Natural killer cell (primary cell): ENCODE data around the gene UGP2. TPM values are rescaled to one million over a fixed set of nuclear protein-coding genes. Genes with fewer than 3 reads are reported as not detected.
"Not testable (repeated sequence)": the region's sequence is repeated elsewhere in the genome, so short reads cannot be mapped to it uniquely, and the experiment has no call there.

ENCODE experiments used
- ATAC-seq, 3 donors: fragments of 150-1000 bp in 2 of 3; fragments of 200-7000 bp in 1 of 3; cut with Tn5 transposase; 1 replicate in 1 of 3; 2 replicates in 2 of 3; pipeline ENCODE4 v1.10.0; 2021; ENCODE audit warnings: mild to moderate bottlenecking in 2 of 3, moderate library complexity in 2 of 3
- DNase-seq, 2 donors: peaks; one replicate each; pipeline versions ENCODE4 v3.0.0 to v3.0.0-alpha.2; 2013 to 2021; ENCODE audit warnings: mixed read lengths in 1 of 2
- H3K27ac ChIP-seq: one replicate; pipeline ENCODE4 v1.5.1; 2013; ENCODE audit warnings: mild to moderate bottlenecking, low read length
- H3K27me3 ChIP-seq: one replicate; pipeline ENCODE4 v1.6.1; 2013; ENCODE audit warnings: low read length; ENCODE audit not compliant: control insufficient read depth, insufficient read depth
- H3K36me3 ChIP-seq: one replicate; pipeline ENCODE4 v1.6.1; 2013; ENCODE audit warnings: low read length; ENCODE audit not compliant: control insufficient read depth, insufficient read depth
- H3K4me1 ChIP-seq: one replicate; pipeline ENCODE4 v1.6.1; 2013; ENCODE audit warnings: low read length; ENCODE audit not compliant: control insufficient read depth, insufficient read depth
- H3K4me3 ChIP-seq: one replicate; pipeline ENCODE4 v1.5.1; 2013; ENCODE audit warnings: low read length
- H3K9me3 ChIP-seq: one replicate; pipeline ENCODE4 v1.6.1; 2013; ENCODE audit warnings: low read length; ENCODE audit not compliant: control insufficient read depth, insufficient read depth
- H3K27ac Mint-ChIP-seq, 2 donors: one replicate each; pipeline ENCODE4 v1.8.0; 2022; ENCODE audit warnings: mild to moderate bottlenecking in 2 of 2, mixed read lengths in 2 of 2, moderate library complexity in 1 of 2
- H3K27me3 Mint-ChIP-seq, 2 donors: one replicate each; pipeline ENCODE4 v1.8.0; 2022; ENCODE audit warnings: low read depth in 2 of 2, mixed read lengths in 2 of 2
- H3K36me3 Mint-ChIP-seq: one replicate; pipeline ENCODE4 v1.8.0; 2022; ENCODE audit warnings: mixed read lengths
- H3K4me1 Mint-ChIP-seq, 2 donors: one replicate each; pipeline ENCODE4 v1.8.0; 2022; ENCODE audit warnings: mixed read lengths in 2 of 2
- H3K4me3 Mint-ChIP-seq: one replicate; pipeline ENCODE4 v1.8.0; 2022; ENCODE audit warnings: mild to moderate bottlenecking, moderate library complexity, mixed read lengths
- H3K9me3 Mint-ChIP-seq, 2 donors: one replicate each; pipeline ENCODE4 v1.8.0; 2022; ENCODE audit warnings: mixed read lengths in 2 of 2
- WGBS: methylation state at CpG from one replicate; pipeline ENCODE4 v1.1.7; 2013; ENCODE audit warnings: missing lambda C conversion rate; ENCODE audit not compliant: insufficient coverage; 5-methylcytosine and 5-hydroxymethylcytosine counted together
- intact Hi-C: fragments of 100-400 bp; cut with micrococcal nuclease; formaldehyde crosslinking; loops from one replicate; pipeline ENCODE4 v1.14.2; 2022
- total RNA-seq, 4 donors: library from RNA; stranded (reverse); fragments of 120-200 nt in 1 of 4; gene quantifications; one replicate each; pipeline versions ENCODE4 v1.2.3 to v1.2.4, GENCODE V29; 2013 to 2022
- TF ChIP-seq, protein P1 (sequence below): fragments of 200-600 bp; IDR thresholded peaks from one replicate; pipeline ENCODE4 v1.8.0; 2022; ENCODE audit warnings: antibody characterized with exemption

The UGP2 gene
- total RNA-seq, 3 donors from 2014 or later (not counting 1 experiment from before 2014, with no cell fraction given) = 100 to 117 (median 101) TPM

GRCh38 chr2:63902149-63902548 lies 60.5 kb downstream of the UGP2 start:
- no peaks in the 10 kb centered on the region for H3K4me1 ChIP-seq
- Mint-ChIP-seq H3K36me3 (peaks cover 24% of the 10 kb centered on the region), H3K4me3 (no peak overlapping the region), H3K4me1 (no peaks in the 10 kb centered on the region), H3K27ac (no peak overlapping the region), H3K27me3 (no peaks in the 10 kb centered on the region), H3K9me3 (peaks cover 0 to 2% of the 10 kb centered on the region in 2 donors)
- ATAC-seq = no peak
- no peaks in the 10 kb centered on the region for H3K27me3 ChIP-seq
- H3K4me3 ChIP-seq = no peak overlapping the region
- H3K9me3 ChIP-seq = peaks cover 5% of the 10 kb centered on the region
- H3K36me3 ChIP-seq = peaks cover 24% of the 10 kb centered on the region
- H3K27ac ChIP-seq = no peak overlapping the region
- intact Hi-C loops = no loop called here
- TF ChIP-seq, protein P1, sequence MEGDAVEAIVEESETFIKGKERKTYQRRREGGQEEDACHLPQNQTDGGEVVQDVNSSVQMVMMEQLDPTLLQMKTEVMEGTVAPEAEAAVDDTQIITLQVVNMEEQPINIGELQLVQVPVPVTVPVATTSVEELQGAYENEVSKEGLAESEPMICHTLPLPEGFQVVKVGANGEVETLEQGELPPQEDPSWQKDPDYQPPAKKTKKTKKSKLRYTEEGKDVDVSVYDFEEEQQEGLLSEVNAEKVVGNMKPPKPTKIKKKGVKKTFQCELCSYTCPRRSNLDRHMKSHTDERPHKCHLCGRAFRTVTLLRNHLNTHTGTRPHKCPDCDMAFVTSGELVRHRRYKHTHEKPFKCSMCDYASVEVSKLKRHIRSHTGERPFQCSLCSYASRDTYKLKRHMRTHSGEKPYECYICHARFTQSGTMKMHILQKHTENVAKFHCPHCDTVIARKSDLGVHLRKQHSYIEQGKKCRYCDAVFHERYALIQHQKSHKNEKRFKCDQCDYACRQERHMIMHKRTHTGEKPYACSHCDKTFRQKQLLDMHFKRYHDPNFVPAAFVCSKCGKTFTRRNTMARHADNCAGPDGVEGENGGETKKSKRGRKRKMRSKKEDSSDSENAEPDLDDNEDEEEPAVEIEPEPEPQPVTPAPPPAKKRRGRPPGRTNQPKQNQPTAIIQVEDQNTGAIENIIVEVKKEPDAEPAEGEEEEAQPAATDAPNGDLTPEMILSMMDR = no peak
- no peak for DNase-seq

DNA sequence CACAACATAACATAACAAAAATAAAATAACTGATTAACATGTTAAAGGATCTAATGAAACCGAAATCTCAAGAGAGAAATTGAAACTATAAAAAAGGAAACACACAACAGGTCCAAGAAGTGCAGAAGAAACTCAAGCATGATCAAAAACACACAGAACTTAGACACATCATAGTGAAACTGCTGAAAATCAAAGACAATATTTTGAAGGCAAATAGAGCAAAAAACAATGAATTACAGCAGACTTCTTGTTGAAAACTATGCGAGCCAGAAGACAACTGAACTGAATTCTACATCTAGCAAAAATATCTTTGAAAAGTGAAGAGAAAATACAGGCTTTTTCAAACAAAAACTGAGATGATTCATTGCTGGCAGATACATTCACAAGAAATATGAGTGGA lies 61.3 kb downstream of the UGP2 start:
- intact Hi-C loops = no loop called here
- Mint-ChIP-seq H3K9me3 (peaks cover 0 to 2% of the 10 kb centered on the region in 2 donors), H3K27ac (no peak overlapping the region)

GRCh38 chr2:63914311-63914710 lies 72.6 kb downstream of the UGP2 start:
- DNase-seq (no peak), ATAC-seq (no peak)
- no peaks in the 10 kb centered on the region for H3K27me3 Mint-ChIP-seq
- TF ChIP-seq, protein P1 = no peak
- Histone ChIP-seq H3K9me3 (no peaks in the 10 kb centered on the region), H3K27me3 (no peaks in the 10 kb centered on the region), H3K4me3 (no peak overlapping the region), H3K27ac (no peak overlapping the region), H3K36me3 (peaks cover 48% of the 10 kb centered on the region), H3K4me1 (no peaks in the 10 kb centered on the region)
- H3K4me1 Mint-ChIP-seq = no peaks in the 10 kb centered on the region
- H3K9me3 Mint-ChIP-seq = no peaks in the 10 kb centered on the region
- peaks cover 23% of the 10 kb centered on the region for H3K36me3 Mint-ChIP-seq
- intact Hi-C loops = no loop called here
- WGBS = 100% methylated on average over 1 of the region's 1 CpG
- no peak overlapping the region for H3K27ac Mint-ChIP-seq
- H3K4me3 Mint-ChIP-seq = no peak overlapping the region

More for the DNA sequence above, 61.3 kb downstream of the UGP2 start:
- no peak overlapping the region for H3K4me3 Mint-ChIP-seq
- H3K4me1 ChIP-seq = no peaks in the 10 kb centered on the region
- H3K36me3 ChIP-seq = peaks cover 24% of the 10 kb centered on the region
- H3K27me3 ChIP-seq = no peaks in the 10 kb centered on the region
- H3K27me3 Mint-ChIP-seq = no peaks in the 10 kb centered on the region
- no peaks in the 10 kb centered on the region for H3K4me1 Mint-ChIP-seq
- H3K36me3 Mint-ChIP-seq = peaks cover 24% of the 10 kb centered on the region
- no peak overlapping the region for H3K27ac ChIP-seq
- no peak for DNase-seq
- peaks cover 5% of the 10 kb centered on the region for H3K9me3 ChIP-seq
- no peak overlapping the region for H3K4me3 ChIP-seq
- TF ChIP-seq, protein P1 = no peak
- WGBS = 92% methylated on average over 2 of the region's 2 CpGs
- ATAC-seq = no peak

DNA sequence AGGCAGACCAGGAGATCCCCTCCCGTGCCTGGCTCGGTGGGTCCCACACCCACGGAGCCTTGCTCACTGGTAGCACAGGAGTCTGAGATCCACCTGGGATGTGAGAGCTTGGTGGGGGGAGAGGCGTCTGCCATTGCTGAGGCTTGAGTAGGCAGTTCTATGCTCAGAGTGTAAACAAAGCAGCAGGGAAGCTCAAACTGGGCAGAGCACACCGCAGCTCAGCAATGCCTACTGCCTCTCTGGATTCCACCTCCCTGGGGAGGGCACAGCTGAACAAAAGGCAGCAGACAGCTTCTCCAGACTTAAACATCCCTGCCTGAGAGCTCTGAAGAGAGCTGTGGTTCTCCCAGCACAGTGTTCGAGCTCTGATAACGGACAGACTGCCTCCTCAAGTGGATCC lies 85.1 kb downstream of the UGP2 start:
- H3K36me3 ChIP-seq = peaks cover 6% of the 10 kb centered on the region

GRCh38 chr2:63932104-63932503 lies 90.4 kb downstream of the UGP2 start:
- 100% methylated on average over 4 of the region's 4 CpGs for WGBS
- ATAC-seq, intact Hi-C loops: not testable (repeated sequence)

More for the DNA sequence above, 85.1 kb downstream of the UGP2 start:
- DNase-seq (no peak), ATAC-seq (no peak)
- Histone ChIP-seq H3K4me1 (no peaks in the 10 kb centered on the region), H3K27me3 (no peaks in the 10 kb centered on the region), H3K9me3 (no peaks in the 10 kb centered on the region), H3K4me3 (no peak overlapping the region), H3K27ac (no peak overlapping the region)
- no peak overlapping the region for H3K4me3 Mint-ChIP-seq
- peaks cover 6% of the 10 kb centered on the region for H3K36me3 Mint-ChIP-seq
- no peak overlapping the region for H3K27ac Mint-ChIP-seq
- TF ChIP-seq, protein P1 = no peak
- H3K27me3 Mint-ChIP-seq = no peaks in the 10 kb centered on the region
- no peaks in the 10 kb centered on the region for H3K9me3 Mint-ChIP-seq
- peaks cover 17 to 18% of the 10 kb centered on the region in 2 donors for H3K4me1 Mint-ChIP-seq
- intact Hi-C loops = no loop called here
- 96% methylated on average over 7 of the region's 7 CpGs for WGBS

More at GRCh38 chr2:63932104-63932503, 90.4 kb downstream of the UGP2 start:
- H3K27me3 ChIP-seq, H3K4me3 ChIP-seq, H3K4me1 ChIP-seq, H3K27ac Mint-ChIP-seq, H3K4me3 Mint-ChIP-seq, H3K9me3 Mint-ChIP-seq, DNase-seq, H3K27ac ChIP-seq, H3K9me3 ChIP-seq, H3K27me3 Mint-ChIP-seq, H3K36me3 ChIP-seq, H3K36me3 Mint-ChIP-seq: not testable (repeated sequence)
- H3K4me1 Mint-ChIP-seq = peaks cover 17 to 18% of the 10 kb centered on the region in 2 donors
